GM13976 (cell line): Measurements from ENCODE around the gene NAV1.

Source experiments
- DNase-seq: peaks from one replicate; pipeline ENCODE4 v3.0.0; 2012; ENCODE audit warnings: low spot score
- in situ Hi-C: fragments of 300-500 bp; cut with MboI; formaldehyde crosslinking; loops from one replicate; pipeline ENCODE4 v1.12.0; 2022; ENCODE audit warnings: low sequenced_read_pairs, mixed read lengths, inconsistent platforms; ENCODE audit not compliant: unreplicated experiment
- TF ChIP-seq, protein P1 (sequence below): IDR thresholded peaks from 2 replicates; pipeline ENCODE4 v1.5.1; 2012; ENCODE audit warnings: borderline replicate concordance, mild to moderate bottlenecking; ENCODE audit not compliant: insufficient read depth; ENCODE audit errors: extremely low read depth, missing control alignments, control extremely low read depth

Gene NAV1

GRCh38 chr1:201495551-201496295 lies 43.2 kb upstream of the NAV1 start:
- DNase-seq = no peak
- in situ Hi-C loops = no loop called here
- TF ChIP-seq, protein P1, sequence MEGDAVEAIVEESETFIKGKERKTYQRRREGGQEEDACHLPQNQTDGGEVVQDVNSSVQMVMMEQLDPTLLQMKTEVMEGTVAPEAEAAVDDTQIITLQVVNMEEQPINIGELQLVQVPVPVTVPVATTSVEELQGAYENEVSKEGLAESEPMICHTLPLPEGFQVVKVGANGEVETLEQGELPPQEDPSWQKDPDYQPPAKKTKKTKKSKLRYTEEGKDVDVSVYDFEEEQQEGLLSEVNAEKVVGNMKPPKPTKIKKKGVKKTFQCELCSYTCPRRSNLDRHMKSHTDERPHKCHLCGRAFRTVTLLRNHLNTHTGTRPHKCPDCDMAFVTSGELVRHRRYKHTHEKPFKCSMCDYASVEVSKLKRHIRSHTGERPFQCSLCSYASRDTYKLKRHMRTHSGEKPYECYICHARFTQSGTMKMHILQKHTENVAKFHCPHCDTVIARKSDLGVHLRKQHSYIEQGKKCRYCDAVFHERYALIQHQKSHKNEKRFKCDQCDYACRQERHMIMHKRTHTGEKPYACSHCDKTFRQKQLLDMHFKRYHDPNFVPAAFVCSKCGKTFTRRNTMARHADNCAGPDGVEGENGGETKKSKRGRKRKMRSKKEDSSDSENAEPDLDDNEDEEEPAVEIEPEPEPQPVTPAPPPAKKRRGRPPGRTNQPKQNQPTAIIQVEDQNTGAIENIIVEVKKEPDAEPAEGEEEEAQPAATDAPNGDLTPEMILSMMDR = no peak

DNA sequence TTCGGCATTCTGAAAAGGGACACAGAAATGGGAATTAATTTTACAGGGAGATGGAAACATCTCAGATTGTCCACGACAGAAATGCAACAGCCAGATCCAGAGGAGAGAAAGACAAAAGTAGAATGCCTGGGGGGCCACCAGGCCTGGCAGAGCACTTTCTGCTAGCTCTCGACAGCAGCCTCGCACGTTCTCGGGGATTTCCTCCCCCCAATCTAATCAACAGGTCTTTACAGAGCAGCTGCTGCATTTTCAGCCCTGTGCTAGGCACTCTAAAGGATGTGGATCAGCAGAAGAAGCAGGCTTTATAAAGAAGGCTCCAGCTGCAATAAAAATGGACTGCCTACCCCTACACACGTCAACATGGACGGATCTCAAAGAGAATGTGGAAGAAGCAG lies 42.6 kb upstream of the NAV1 start:
- in situ Hi-C loops = no loop called here
- TF ChIP-seq, protein P1 = no peak

GRCh38 chr1:201497935-201498509 lies 40.9 kb upstream of the NAV1 start:
- DNase-seq = no peak
- in situ Hi-C loops = no loop called here

More for the DNA sequence above, 42.6 kb upstream of the NAV1 start:
- DNase-seq = no peak

GRCh38 chr1:201498621-201499020 lies 40.3 kb upstream of the NAV1 start:
- in situ Hi-C loops = no loop called here
- no peak for DNase-seq
- TF ChIP-seq, protein P1 = no peak

More at GRCh38 chr1:201497935-201498509, 40.9 kb upstream of the NAV1 start:
- TF ChIP-seq, protein P1 = no peak

DNA sequence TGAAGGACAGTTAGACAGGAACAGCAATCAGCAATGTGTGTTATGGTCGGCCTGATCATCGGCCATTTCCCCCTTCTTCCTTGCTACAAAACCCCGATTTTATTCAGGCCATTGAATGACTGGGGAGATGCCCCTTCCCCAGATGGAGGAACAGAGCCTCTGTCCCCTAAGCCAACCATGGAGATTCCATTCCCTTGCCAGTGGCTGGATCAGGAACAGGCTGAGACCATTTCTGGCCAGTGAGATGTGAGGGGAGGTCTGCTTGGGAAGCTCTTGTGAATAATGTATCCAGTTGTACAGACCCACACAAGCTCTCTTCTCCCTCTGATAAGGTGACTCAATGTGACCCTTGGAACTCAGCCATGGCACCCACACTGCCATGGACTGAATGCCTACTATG lies 39.7 kb upstream of the NAV1 start:
- TF ChIP-seq, protein P1 = no peak
- no peak for DNase-seq
- in situ Hi-C loops = no loop called here

- TF ChIP-seq, protein P1 = no peak
- DNase-seq = no peak
- in situ Hi-C loops = no loop called here
Observed at GRCh38 chr1:201499795-201500669, 38.9 kb upstream of the NAV1 start.
